Transverse colon (tissue), 4 donors: Measurements from ENCODE around the gene ADAM11.

Experiments used
- CTCF ChIP-seq, 5 experiments: fragments of 200-600 bp in 3 of 5; fragments of 450-650 bp in 2 of 5; sonication (generic) in 3 of 5; IDR thresholded peaks; 1 replicate in 2 of 5; 2 replicates in 3 of 5; pipeline ENCODE4 v1.5.1; 2016 to 2017; ENCODE audit warnings: antibody characterized with exemption in 5 of 5, inconsistent platforms in 3 of 5, mild to moderate bottlenecking in 2 of 5, moderate library complexity in 1 of 5
- EP300 ChIP-seq: sonication (generic); formaldehyde crosslinking; IDR thresholded peaks from one replicate; pipeline ENCODE4 v1.6.1; 2017; ENCODE audit warnings: antibody characterized with exemption, low read depth
- POLR2A ChIP-seq: fragments of 450-650 bp; IDR thresholded peaks from one replicate; pipeline ENCODE4 v1.6.1; 2016; ENCODE audit warnings: antibody characterized with exemption, mild to moderate bottlenecking, moderate library complexity
- POLR2AphosphoS5 ChIP-seq, 3 donors: sonication (generic); formaldehyde crosslinking; IDR thresholded peaks; one replicate each; pipeline ENCODE4 v1.6.1; 2016; ENCODE audit warnings: antibody characterized with exemption in 3 of 3

DNA sequence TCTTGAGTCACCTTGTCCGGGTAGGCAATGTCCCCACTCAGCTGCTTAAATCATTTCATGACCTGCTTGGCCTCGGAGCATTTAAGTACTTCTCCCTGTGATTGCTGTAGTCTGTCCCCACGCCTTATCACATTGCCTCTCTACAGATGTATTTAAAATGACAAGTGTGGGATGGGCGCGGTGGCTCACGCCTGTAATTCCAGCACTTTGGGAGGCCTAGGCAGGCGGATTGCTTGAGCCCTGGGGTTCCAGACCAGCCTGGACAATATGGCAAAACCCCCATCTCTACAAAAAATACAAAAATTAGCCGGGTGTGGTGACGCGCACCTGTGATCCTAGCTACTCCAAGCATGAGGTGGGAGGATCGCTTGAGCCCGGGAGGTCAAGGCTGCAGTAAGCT is 72.6 kb downstream of the ADAM11 start:
- TF ChIP-seq CTCF (IDR thresholded peaks at IDR 0.05) = no peak
- no peak for TF ChIP-seq EP300
- TF ChIP-seq POLR2A = no peak
- no peak for TF ChIP-seq POLR2AphosphoS5 (IDR thresholded peaks at IDR 0.05)
